Smooth muscle cell (in vitro differentiated cells): ENCODE results near the gene C1orf21. TPM values are rescaled to one million over a fixed set of nuclear protein-coding genes. Genes with fewer than 3 reads are reported as not detected.

Experiments
- DNase-seq: peaks from one replicate; lab custom pipeline; 2025; ENCODE audit not compliant: unreplicated experiment; lab: John Stamatoyannopoulos, UW
- H2AFZ ChIP-seq: fragments of 200-600 bp; sonication (generic); 2 replicates; pipeline ENCODE4 v1.6.0; 2016; ENCODE audit warnings: antibody characterized with exemption, low read depth, mild to moderate bottlenecking
- H3F3A ChIP-seq: fragments of 200-600 bp; sonication (generic); 2 replicates; pipeline ENCODE4 v1.6.0; 2017; ENCODE audit warnings: antibody characterized with exemption, low read depth
- H3K27ac ChIP-seq: fragments of 200-600 bp; sonication (generic); 2 replicates; pipeline ENCODE4 v1.5.1; 2016; ENCODE audit warnings: low read depth, mild to moderate bottlenecking
- H3K27me3 ChIP-seq: fragments of 200-600 bp; sonication (generic); 2 replicates; pipeline ENCODE4 v1.6.1; 2016; ENCODE audit warnings: low read depth, mild to moderate bottlenecking
- H3K36me3 ChIP-seq: fragments of 200-600 bp; sonication (generic); 2 replicates; pipeline ENCODE4 v1.5.1; 2016; ENCODE audit warnings: low read depth
- H3K4me1 ChIP-seq: fragments of 200-600 bp; sonication (generic); 2 replicates; pipeline ENCODE4 v1.5.1; 2016; ENCODE audit warnings: low read depth
- H3K4me2 ChIP-seq: fragments of 200-600 bp; sonication (generic); 2 replicates; pipeline ENCODE4 v1.6.0; 2016; ENCODE audit warnings: mild to moderate bottlenecking
- H3K4me3 ChIP-seq: fragments of 200-600 bp; sonication (generic); 2 replicates; pipeline ENCODE4 v1.5.1; 2016; ENCODE audit warnings: mild to moderate bottlenecking
- H3K79me2 ChIP-seq: fragments of 200-600 bp; sonication (generic); 2 replicates; pipeline ENCODE4 v1.6.0; 2016; ENCODE audit warnings: low read depth, mild to moderate bottlenecking
- H3K9ac ChIP-seq: fragments of 200-600 bp; sonication (generic); 2 replicates; pipeline ENCODE4 v1.6.0; 2016; ENCODE audit warnings: low read depth
- H3K9me3 ChIP-seq: fragments of 200-600 bp; sonication (generic); replicated peaks from 2 replicates; pipeline ENCODE4 v1.5.1; 2016; ENCODE audit warnings: low read depth
- H4K20me1 ChIP-seq: fragments of 200-600 bp; sonication (generic); 2 replicates; pipeline ENCODE4 v1.6.0; 2016; ENCODE audit warnings: low read depth
- CTCF ChIP-seq: fragments of 200-600 bp; sonication (generic); IDR thresholded peaks from 2 replicates; pipeline ENCODE4 v1.5.1; 2017; ENCODE audit warnings: borderline replicate concordance, mild to moderate bottlenecking, antibody characterized with exemption; ENCODE audit not compliant: insufficient read depth, poor library complexity, severe bottlenecking
- WGBS: methylation state at CpG from one replicate; pipeline ENCODE4 v1.1.7; 2016; ENCODE audit warnings: low lambda C conversion rate; 5-methylcytosine and 5-hydroxymethylcytosine counted together
- polyA plus RNA-seq: library from polyadenylated mRNA; unstranded; fragments of >200 nt; fragmentation: Nextera tagmentation; extraction: Ambion mirVana; gene quantifications from 2 replicates; pipeline ENCODE4 v1.2.1, GENCODE V29; 2016
- total RNA-seq: library from RNA; depleted of rRNA; stranded (reverse); fragments of >200 nt; gene quantifications from 2 replicates; pipeline ENCODE4 v1.2.3, GENCODE V29; 2014

C1orf21 gene
- total and polyA plus RNA-seq, 2 experiments from 2014 or later: 24.2 to 39.4 TPM

- no peak overlapping the region for H3K4me3 ChIP-seq
- peaks cover 3% of the 10 kb centered on the region for H3K79me2 ChIP-seq
- TF ChIP-seq CTCF: no peak
- H3K27me3 ChIP-seq: no peaks in the 10 kb centered on the region
- peaks cover 4% of the 10 kb centered on the region for H3F3A ChIP-seq
- H3K27ac ChIP-seq: no peak overlapping the region
- no peak for DNase-seq
- H4K20me1 ChIP-seq: no peaks in the 10 kb centered on the region
- no peak overlapping the region for H2AFZ ChIP-seq
- H3K9me3 ChIP-seq: no peaks in the 10 kb centered on the region
- H3K4me2 ChIP-seq: no peak overlapping the region
- H3K4me1 ChIP-seq: peaks cover 14% of the 10 kb centered on the region
- 91% methylated on average over 14 of the region's 14 CpGs for WGBS
- no peaks in the 10 kb centered on the region for H3K36me3 ChIP-seq
- no peak overlapping the region for H3K9ac ChIP-seq
These were observed 92.8 kb downstream of the C1orf21 start for GRCh38 chr1:184479435-184480167.

- Histone ChIP-seq H3F3A (peaks cover 10% of the 10 kb centered on the region), H3K27me3 (no peaks in the 10 kb centered on the region), H3K9me3 (no peaks in the 10 kb centered on the region), H3K4me1 (peaks cover 22% of the 10 kb centered on the region), H3K27ac (peak overlapping the region; percentile 12), H4K20me1 (peaks cover 5% of the 10 kb centered on the region), H3K4me2 (no peak overlapping the region), H3K9ac (no peak overlapping the region), H3K79me2 (no peaks in the 10 kb centered on the region), H2AFZ (no peak overlapping the region), H3K4me3 (no peak overlapping the region), H3K36me3 (no peaks in the 10 kb centered on the region)
- no peak for DNase-seq
- 51% methylated on average over 5 of the region's 5 CpGs for WGBS
- no peak for TF ChIP-seq CTCF
These were observed 93.9 kb downstream of the C1orf21 start for GRCh38 chr1:184480736-184481135.

GRCh38 chr1:184482136-184482535 lies 95.3 kb downstream of the C1orf21 start:
- DNase-seq: no peak
- H3K27ac ChIP-seq: no peak overlapping the region
- H3F3A ChIP-seq: peaks cover 11% of the 10 kb centered on the region
- no peak overlapping the region for H3K9ac ChIP-seq
- H3K4me3 ChIP-seq: no peak overlapping the region
- no peaks in the 10 kb centered on the region for H3K79me2 ChIP-seq
- H3K36me3 ChIP-seq: no peaks in the 10 kb centered on the region
- H4K20me1 ChIP-seq: peaks cover 5% of the 10 kb centered on the region
- no peaks in the 10 kb centered on the region for H3K27me3 ChIP-seq
- no peaks in the 10 kb centered on the region for H3K9me3 ChIP-seq
- no peak overlapping the region for H3K4me2 ChIP-seq
- no peak overlapping the region for H2AFZ ChIP-seq
- H3K4me1 ChIP-seq: peaks cover 23% of the 10 kb centered on the region
- TF ChIP-seq CTCF: no peak
- 95% methylated on average over 5 of the region's 5 CpGs for WGBS

- H4K20me1 ChIP-seq: peaks cover 5% of the 10 kb centered on the region
These were observed 96.4 kb downstream of the C1orf21 start for GRCh38 chr1:184483101-184483683.

More at GRCh38 chr1:184483101-184483683, 96.4 kb downstream of the C1orf21 start:
- Histone ChIP-seq H3K27me3 (no peaks in the 10 kb centered on the region), H3K36me3 (no peaks in the 10 kb centered on the region), H3K9ac (no peak overlapping the region), H3K27ac (peak overlapping the region; percentile 17), H3K4me3 (no peak overlapping the region), H3K79me2 (peaks cover 6% of the 10 kb centered on the region), H3K4me1 (peaks cover 23% of the 10 kb centered on the region), H3F3A (peaks cover 11% of the 10 kb centered on the region), H3K9me3 (no peaks in the 10 kb centered on the region), H3K4me2 (peak overlapping the region; percentile 16), H2AFZ (no peak overlapping the region)
- TF ChIP-seq CTCF: no peak
- DNase-seq: no peak
- 72% methylated on average over 3 of the region's 3 CpGs for WGBS
